H1 (cell line): Measurements from ENCODE around the gene LTBP1. TPM values are rescaled to one million over a fixed set of nuclear protein-coding genes. Genes with fewer than 3 reads are reported as not detected.

ENCODE experiments used
- CTCF ChIA-PET: fragments of 300-600 bp; sonication (Branson Sonifier 250); formaldehyde crosslinking; loops from one replicate; lab custom pipeline; 2021; ENCODE audit not compliant: partially characterized antibody; lab: Charles Lee
- POLR2A ChIA-PET: fragments of 300-600 bp; sonication (Branson Sonifier 250); formaldehyde crosslinking; loops from one replicate; lab custom pipeline; 2021; ENCODE audit warnings: inconsistent platforms; ENCODE audit not compliant: partially characterized antibody; lab: Charles Lee
- DNase-seq, 2 experiments: peaks; one replicate each; pipeline versions ENCODE4 v3.0.0 to v3.0.0-alpha.2; 2010 to 2022; ENCODE audit warnings: low spot score in 2 of 2, low read depth in 1 of 2, mixed read lengths in 1 of 2
- FAIRE-seq: peaks from 2 replicates; lab custom pipeline; 2011; peaks lifted over from hg19 to GRCh38; lab: Jason Lieb, UNC
- H2AFZ ChIP-seq: 2 replicates; pipeline ENCODE4 v1.8.1; 2012; ENCODE audit warnings: low read length, inconsistent platforms
- H2AK5ac ChIP-seq: 2 replicates; pipeline ENCODE4 v1.6.1; 2013; ENCODE audit warnings: low read depth, low read length
- H2BK120ac ChIP-seq: replicated peaks from 2 replicates; pipeline ENCODE3; 2013; ENCODE audit warnings: low read depth, low read length, inconsistent platforms
- H2BK12ac ChIP-seq: 2 replicates; pipeline ENCODE4 v1.6.1; 2013; ENCODE audit warnings: low read depth, low read length
- H2BK15ac ChIP-seq: 2 replicates; pipeline ENCODE4 v1.6.1; 2013; ENCODE audit warnings: low read length
- H2BK20ac ChIP-seq: 2 replicates; pipeline ENCODE4 v1.6.1; 2013; ENCODE audit warnings: low read length
- H2BK5ac ChIP-seq: 2 replicates; pipeline ENCODE4 v1.6.1; 2013; ENCODE audit warnings: low read depth, low read length
- H3K14ac ChIP-seq: 2 replicates; pipeline ENCODE4 v1.6.1; 2013; ENCODE audit warnings: inconsistent platforms; ENCODE audit not compliant: insufficient read length
- H3K18ac ChIP-seq: 2 replicates; pipeline ENCODE4 v1.6.1; 2013; ENCODE audit warnings: low read length; ENCODE audit errors: extremely low read depth
- H3K23ac ChIP-seq: 2 replicates; pipeline ENCODE4 v1.6.1; 2013; ENCODE audit warnings: inconsistent platforms; ENCODE audit not compliant: insufficient read length
- H3K23me2 ChIP-seq: 2 replicates; pipeline ENCODE4 v1.6.1; 2013; ENCODE audit warnings: low read depth, low read length
- H3K27ac ChIP-seq: 2 replicates; pipeline ENCODE4 v1.6.1; 2011; ENCODE audit warnings: low read depth, low read length, inconsistent platforms
- H3K27me3 ChIP-seq, 4 experiments: replicated peaks in 1 of 4; 1 replicate in 1 of 4; 2 replicates in 3 of 4; pipeline versions ENCODE4 v1.6.1 to v1.8.1; 2011 to 2013; ENCODE audit warnings: low read length in 3 of 4, mild to moderate bottlenecking in 3 of 4, inconsistent platforms in 2 of 4, mixed read lengths in 2 of 4, moderate library complexity in 1 of 4; ENCODE audit not compliant: control insufficient read depth in 3 of 4, insufficient read depth in 3 of 4; ENCODE audit errors: extremely low read depth in 1 of 4
- H3K36me3 ChIP-seq, 4 experiments: 2 replicates each; pipeline versions ENCODE4 v1.6.1 to v1.8.1; 2011 to 2013; ENCODE audit warnings: mild to moderate bottlenecking in 4 of 4, low read length in 3 of 4, moderate library complexity in 2 of 4, control low read depth in 1 of 4, inconsistent platforms in 1 of 4; ENCODE audit not compliant: insufficient read depth in 4 of 4, control insufficient read depth in 2 of 4
- H3K4ac ChIP-seq: replicated peaks from 2 replicates; pipeline ENCODE3; 2013; ENCODE audit warnings: low read length, low read depth, mixed read lengths, inconsistent platforms; ENCODE audit not compliant: insufficient read length
- H3K4me1 ChIP-seq, 4 experiments: replicated peaks in 1 of 4; 1 replicate in 1 of 4; 2 replicates in 3 of 4; pipeline versions ENCODE4 v1.6.1 to v1.8.1; 2011 to 2013; ENCODE audit warnings: low read length in 3 of 4, inconsistent platforms in 2 of 4, mixed read lengths in 1 of 4; ENCODE audit not compliant: insufficient read depth in 4 of 4, control insufficient read depth in 3 of 4
- H3K4me2 ChIP-seq, 2 experiments: 2 replicates each; pipeline versions ENCODE4 v1.6.1 to v1.8.1; 2011 to 2013; ENCODE audit warnings: low read depth in 2 of 2, low read length in 2 of 2, control low read depth in 1 of 2, inconsistent platforms in 1 of 2, mild to moderate bottlenecking in 1 of 2; ENCODE audit not compliant: insufficient read depth in 1 of 2
- H3K4me3 ChIP-seq, 4 experiments: fragments of 200-600, 300-600 bp in 1 of 4; sonication (generic), shearing (Covaris generic), sonication (Bioruptor Twin) in 1 of 4; 2 replicates each; pipeline versions ENCODE4 v1.5.1 to v1.8.1; 2011 to 2016; ENCODE audit warnings: low read length in 4 of 4, low read depth in 3 of 4, control low read depth in 2 of 4, inconsistent platforms in 2 of 4, mild to moderate bottlenecking in 2 of 4, mixed read lengths in 1 of 4, moderate library complexity in 1 of 4; ENCODE audit not compliant: insufficient read depth in 2 of 4; ENCODE audit errors: extremely low read depth in 1 of 4
- H3K56ac ChIP-seq: replicated peaks from 2 replicates; pipeline ENCODE3; 2013; ENCODE audit warnings: low read depth, mild to moderate bottlenecking, mixed read lengths, low read length, inconsistent platforms; ENCODE audit not compliant: insufficient read length
- H3K79me1 ChIP-seq: 2 replicates; pipeline ENCODE4 v1.6.1; 2013; ENCODE audit warnings: low read depth, low read length, control low read depth
- H3K79me2 ChIP-seq, 2 experiments: 2 replicates each; pipeline versions ENCODE4 v1.6.1 to v1.8.1; 2012 to 2013; ENCODE audit warnings: low read length in 2 of 2, mild to moderate bottlenecking in 2 of 2, inconsistent platforms in 1 of 2; ENCODE audit not compliant: insufficient read depth in 2 of 2, control insufficient read depth in 1 of 2
- H3K9ac ChIP-seq, 4 experiments: replicated peaks in 1 of 4; 1 replicate in 1 of 4; 2 replicates in 3 of 4; pipeline versions ENCODE4 v1.6.1 to v1.8.1; 2011 to 2013; ENCODE audit warnings: low read depth in 3 of 4, low read length in 3 of 4, control low read depth in 2 of 4, mild to moderate bottlenecking in 2 of 4, moderate library complexity in 2 of 4, inconsistent platforms in 1 of 4; ENCODE audit errors: extremely low read depth in 1 of 4
- H3K9me3 ChIP-seq, 2 experiments: 2 replicates each; pipeline versions ENCODE4 v1.6.1 to v1.8.1; 2012 to 2013; ENCODE audit warnings: mild to moderate bottlenecking in 2 of 2, moderate library complexity in 2 of 2, control low read depth in 1 of 2, inconsistent platforms in 1 of 2, low read depth in 1 of 2, low read length in 1 of 2, mixed read lengths in 1 of 2; ENCODE audit not compliant: insufficient read depth in 2 of 2
- H4K20me1 ChIP-seq, 2 experiments: replicated peaks in 1 of 2; 2 replicates each; pipeline versions ENCODE3 to v1.8.1; 2011 to 2013; ENCODE audit warnings: inconsistent platforms in 2 of 2, low read length in 2 of 2, mild to moderate bottlenecking in 1 of 2; ENCODE audit not compliant: insufficient read depth in 2 of 2, control insufficient read depth in 1 of 2
- H4K5ac ChIP-seq: 2 replicates; pipeline ENCODE4 v1.6.1; 2013; ENCODE audit warnings: low read length, low read depth, mixed read lengths, inconsistent platforms; ENCODE audit not compliant: insufficient read length
- H4K8ac ChIP-seq: 2 replicates; pipeline ENCODE4 v1.8.0; 2013; ENCODE audit warnings: mild to moderate bottlenecking, moderate library complexity, low read length, inconsistent platforms; ENCODE audit not compliant: insufficient read depth; ENCODE audit errors: extremely low read depth
- H4K91ac ChIP-seq: replicated peaks from 2 replicates; pipeline ENCODE3; 2013; ENCODE audit warnings: low read length, mixed read lengths, inconsistent platforms; ENCODE audit not compliant: insufficient read length
- EZH2 ChIP-seq: fragments of 200-600 bp; sonication (generic); IDR thresholded peaks from 2 replicates; pipeline ENCODE4 v1.7.1; 2012; ENCODE audit warnings: low read depth, mild to moderate bottlenecking, moderate library complexity, low read length, inconsistent platforms; ENCODE audit not compliant: severe bottlenecking
- HDAC2 ChIP-seq, 2 experiments: fragments of 300-600 bp in 1 of 2; sonication (generic) in 1 of 2; IDR thresholded peaks; 2 replicates each; pipeline ENCODE4 v1.6.1; 2011 to 2012; ENCODE audit warnings: low read depth in 2 of 2, low read length in 2 of 2, mild to moderate bottlenecking in 2 of 2, moderate library complexity in 2 of 2, borderline replicate concordance in 1 of 2, inconsistent platforms in 1 of 2
- KDM1A ChIP-seq: fragments of 200-600, 300-600 bp; sonication (generic); IDR thresholded peaks from 2 replicates; pipeline ENCODE4 v1.7.1; 2016; ENCODE audit warnings: mild to moderate bottlenecking, low read length, borderline replicate concordance
- SIX5 ChIP-seq: IDR thresholded peaks from 2 replicates; pipeline ENCODE4 v1.6.1; 2011; ENCODE audit warnings: mild to moderate bottlenecking, low read depth, low read length
- SP1 ChIP-seq: IDR thresholded peaks from 2 replicates; pipeline ENCODE4 v1.6.1; 2011; ENCODE audit warnings: low read depth, low read length
- WGBS, 2 experiments: shearing (Covaris generic) in 1 of 2; methylation state at CpG; one replicate each; pipeline versions ENCODE4 v1.1.6 to v1.1.7; 2013 to 2015; ENCODE audit warnings: low lambda C conversion rate in 2 of 2, mixed read lengths in 2 of 2, inconsistent platforms in 1 of 2, low coverage in 1 of 2, missing lambda C conversion rate in 1 of 2; ENCODE audit not compliant: insufficient replicate concordance in 2 of 2, insufficient coverage in 1 of 2, insufficient read length in 1 of 2; ENCODE audit errors: extremely low coverage in 1 of 2, missing lambda C conversion rate in 1 of 2; 5-methylcytosine and 5-hydroxymethylcytosine counted together
- polyA plus RNA-seq, 7 experiments: library from polyadenylated mRNA; depleted of rRNA in 3 of 7; stranded (reverse) in 5 of 7; unstranded in 2 of 7; fragments of >200 nt in 5 of 7; fragments of 200-250 nt in 2 of 7; gene quantifications; 1 replicate in 5 of 7; 2 replicates in 1 of 7; 4 replicates in 1 of 7; pipeline versions ENCODE4 v1.2.1 to v1.2.3, GENCODE V29; 2011 to 2013; ENCODE audit warnings: missing spikeins in 2 of 7, mixed read lengths in 2 of 7
- total RNA-seq: library from RNA; stranded (reverse); fragmentation: NEBNext Ultra II Directional; extraction: Animal tissue kit (Norgen Biotek cat#: 25700); gene quantifications from 2 replicates; pipeline ENCODE4 v1.2.1, GENCODE V29; 2021

LTBP1 gene
- total and polyA plus RNA-seq, 2 of the 8 experiments (the other 6 are each of a cell fraction or from before 2014, with no cell fraction given) = 15.4 to 24.7 TPM

DNA sequence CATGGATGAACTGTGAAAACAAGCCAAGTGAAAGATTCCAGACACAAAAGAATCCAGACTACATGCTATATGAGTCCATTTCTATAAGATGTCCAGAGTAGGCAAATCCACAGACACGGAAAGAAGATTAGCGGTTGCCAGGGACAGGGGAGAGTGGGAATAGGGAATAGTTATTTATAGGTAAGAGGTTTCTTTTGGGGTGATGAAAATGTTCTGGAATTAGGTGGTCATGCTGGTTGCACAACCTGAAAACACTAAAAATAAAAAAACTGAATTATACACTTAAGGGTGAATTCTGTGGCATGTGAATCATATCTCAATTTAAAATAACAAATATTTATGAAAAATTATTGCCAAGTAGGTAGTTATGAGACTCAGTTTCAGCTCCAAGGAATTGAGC, 168.4 kb downstream of the LTBP1 start:
- no peak overlapping the region for H2BK20ac ChIP-seq
- no peaks in the 10 kb centered on the region for H3K36me3 ChIP-seq
- H2BK15ac ChIP-seq = no peak overlapping the region
- no peaks in the 10 kb centered on the region for H3K79me1 ChIP-seq
- H2BK120ac ChIP-seq = no peak overlapping the region
- H3K4me3 ChIP-seq = no peak overlapping the region
- H3K4me2 ChIP-seq = no peak overlapping the region
- H2BK5ac ChIP-seq = no peak overlapping the region
- H3K14ac ChIP-seq = no peak overlapping the region
- no peak overlapping the region for H2AK5ac ChIP-seq
- no peak for TF ChIP-seq SP1
- no peak for TF ChIP-seq SIX5
- no peak for TF ChIP-seq HDAC2 (IDR thresholded peaks at IDR 0.05; ENCODE audit: borderline replicate concordance in 1 of 2, low read depth in 2 of 2, low read length in 2 of 2)
- no peak for TF ChIP-seq EZH2
- no peak for TF ChIP-seq KDM1A
- no peak overlapping the region for H3K56ac ChIP-seq
- no peak overlapping the region for H3K18ac ChIP-seq
- no peak overlapping the region for H3K23ac ChIP-seq
- no peaks in the 10 kb centered on the region for H3K4me1 ChIP-seq
- H4K20me1 ChIP-seq = no peaks in the 10 kb centered on the region
- H4K5ac ChIP-seq = no peak overlapping the region
- H3K9me3 ChIP-seq = no peaks in the 10 kb centered on the region
- DNase-seq (no peak), FAIRE-seq (no peak)
- WGBS, 2 experiments = 93% methylated on average over 2 of the region's 2 CpGs; no CpG with 5 or more reads in 1 of the 2 experiments
- H4K91ac ChIP-seq = no peak overlapping the region
- no peak overlapping the region for H2AFZ ChIP-seq
- no peaks in the 10 kb centered on the region for H3K79me2 ChIP-seq
- no peak overlapping the region for H3K9ac ChIP-seq
- CTCF ChIA-PET = no interaction called here
- H3K4ac ChIP-seq = no peak overlapping the region
- H4K8ac ChIP-seq = no peak overlapping the region
- H3K27ac ChIP-seq = no peak overlapping the region
- no peaks in the 10 kb centered on the region for H3K23me2 ChIP-seq
- H2BK12ac ChIP-seq = no peak overlapping the region
- POLR2A ChIA-PET = no interaction called here
- H3K27me3 ChIP-seq = no peaks in the 10 kb centered on the region
